ENCODE results near the gene KRT80. TPM values are rescaled to one million over a fixed set of nuclear protein-coding genes. Genes with fewer than 3 reads are reported as not detected.

The KRT80 gene
- total RNA-seq, 2 experiments from 2014 or later = not detected

DNA sequence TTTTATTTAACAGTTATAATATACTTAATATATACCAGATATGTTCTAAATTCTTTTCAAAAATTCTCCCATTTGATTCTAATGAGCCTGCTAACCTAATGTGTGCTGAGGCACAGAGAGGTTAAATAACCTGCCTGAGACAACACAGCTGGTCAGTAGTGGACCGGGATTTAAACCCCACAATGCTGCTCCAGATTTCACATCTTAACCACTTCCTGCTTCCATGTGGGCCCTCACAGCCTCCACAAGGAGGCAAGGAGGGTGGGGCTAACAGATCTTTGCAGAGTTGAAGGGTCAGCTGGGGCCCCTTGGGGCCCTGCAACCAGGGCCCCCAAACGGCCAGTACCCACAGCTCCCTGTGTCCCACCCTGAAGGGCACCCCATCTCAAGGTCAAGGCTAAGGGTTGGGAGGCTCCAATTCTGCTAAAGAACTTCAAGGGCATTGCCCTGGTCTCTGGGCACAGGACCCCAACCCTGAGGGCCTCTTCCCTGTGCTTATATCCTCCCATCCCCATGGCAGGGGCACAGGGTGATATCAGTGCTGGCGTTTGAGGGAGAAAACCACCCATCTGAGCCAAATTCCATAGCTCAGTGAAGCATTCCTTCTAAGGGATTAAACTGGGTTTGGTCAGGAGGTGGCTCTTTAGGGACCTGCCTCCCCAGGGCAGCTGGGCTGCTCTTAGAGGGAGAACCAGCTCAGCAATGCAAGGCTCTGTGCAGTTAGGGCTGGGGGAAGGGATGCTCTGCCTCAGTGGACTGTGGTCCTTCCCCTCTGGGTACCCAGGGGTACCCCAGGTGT is 2.2 kb downstream of the KRT80 start:
- H3K4me3 Mint-ChIP-seq = no peak overlapping the region
- H3K4me1 Mint-ChIP-seq = no peaks in the 10 kb centered on the region
- DNase-seq (no peak), ATAC-seq (no peak)
- ChIA-PET CTCF (no interaction called here), POLR2A (no interaction called here)
- H3K27ac Mint-ChIP-seq = no peak overlapping the region
- no peaks in the 10 kb centered on the region for H3K9me3 Mint-ChIP-seq (ENCODE audit: low read depth)
- peaks cover 2% of the 10 kb centered on the region for H3K27me3 Mint-ChIP-seq
- intact Hi-C loops (cut with DNase I, micrococcal nuclease) = no loop called here
- H3K36me3 Mint-ChIP-seq (ENCODE audit: low read depth) = no peaks in the 10 kb centered on the region

DNA sequence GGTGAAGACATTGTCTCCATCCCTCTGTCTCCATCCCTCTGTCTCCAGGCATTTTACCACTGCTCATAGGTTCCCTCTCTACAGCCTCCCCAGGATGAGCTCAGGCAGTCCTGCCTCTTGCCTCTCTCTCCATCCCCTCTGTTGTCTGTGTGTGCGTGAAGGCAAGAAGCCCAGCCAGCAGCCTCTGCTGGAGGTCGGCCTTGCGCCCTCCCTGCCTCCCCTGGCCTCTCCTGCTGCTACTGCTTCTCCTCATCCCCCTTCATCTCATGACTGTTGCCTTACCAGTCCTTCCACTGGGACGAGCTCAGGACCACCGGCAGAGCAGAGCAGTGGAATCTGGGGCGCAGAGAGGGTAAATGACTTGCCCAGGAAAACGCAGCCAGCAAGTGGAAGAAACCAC is 3.2 kb downstream of the KRT80 start:
- Mint-ChIP-seq H3K4me3 (no peak overlapping the region), H3K9me3 (ENCODE audit: low read depth) (no peaks in the 10 kb centered on the region), H3K4me1 (no peaks in the 10 kb centered on the region), H3K27ac (no peak overlapping the region), H3K36me3 (ENCODE audit: low read depth) (no peaks in the 10 kb centered on the region), H3K27me3 (peaks cover 2% of the 10 kb centered on the region)
- DNase-seq = no peak
- intact Hi-C loops (cut with DNase I, micrococcal nuclease) = no loop called here
- CTCF ChIA-PET = no interaction called here
- POLR2A ChIA-PET = no interaction called here
- no peak for ATAC-seq

GRCh38 chr12:52187640-52188039 is 4.2 kb downstream of the KRT80 start:
- no peak for DNase-seq
- H3K27me3 Mint-ChIP-seq = peaks cover 2% of the 10 kb centered on the region
- H3K9me3 Mint-ChIP-seq (ENCODE audit: low read depth) = no peaks in the 10 kb centered on the region
- no peak overlapping the region for H3K4me3 Mint-ChIP-seq
- CTCF ChIA-PET = no interaction called here
- H3K36me3 Mint-ChIP-seq (ENCODE audit: low read depth) = no peaks in the 10 kb centered on the region
- no peak overlapping the region for H3K27ac Mint-ChIP-seq
- H3K4me1 Mint-ChIP-seq = no peaks in the 10 kb centered on the region
- intact Hi-C loops (cut with DNase I, micrococcal nuclease) = no loop called here
- no peak for ATAC-seq
- POLR2A ChIA-PET = no interaction called here

DNA sequence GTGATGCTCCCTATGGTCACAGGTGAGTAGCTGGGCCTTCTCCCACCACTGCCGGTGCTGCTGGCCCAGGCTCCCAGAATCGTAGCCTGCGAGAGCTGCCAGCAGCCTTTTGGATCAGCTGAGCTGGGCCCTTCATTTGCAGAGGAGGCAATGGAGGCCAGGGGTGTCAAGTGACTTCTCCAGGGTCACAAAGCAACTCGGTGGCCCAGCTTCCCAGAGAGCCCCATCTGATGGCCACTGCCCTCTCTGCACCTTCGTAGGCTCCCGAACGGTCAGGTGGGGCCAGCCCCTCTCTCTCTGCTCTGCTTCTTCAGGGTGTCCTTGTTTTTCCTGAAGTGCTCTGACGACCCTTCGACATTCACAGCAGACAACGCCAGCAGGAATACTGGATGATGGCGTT is 4.6 kb downstream of the KRT80 start:
- no peaks in the 10 kb centered on the region for H3K9me3 Mint-ChIP-seq (ENCODE audit: low read depth)
- no peak for ATAC-seq
- CTCF ChIA-PET = interaction anchor here (0.6 kb wide), 1 partner anchor 26 kb away, joined by 3 read pairs; no protein-coding TSS in a partner anchor
- no peak overlapping the region for H3K4me3 Mint-ChIP-seq
- H3K27me3 Mint-ChIP-seq = peaks cover 2% of the 10 kb centered on the region
- intact Hi-C loops (cut with DNase I, micrococcal nuclease) = no loop called here
- no peak for DNase-seq
- POLR2A ChIA-PET = no interaction called here
- H3K4me1 Mint-ChIP-seq = no peaks in the 10 kb centered on the region
- no peak overlapping the region for H3K27ac Mint-ChIP-seq
- H3K36me3 Mint-ChIP-seq (ENCODE audit: low read depth) = no peaks in the 10 kb centered on the region

DNA sequence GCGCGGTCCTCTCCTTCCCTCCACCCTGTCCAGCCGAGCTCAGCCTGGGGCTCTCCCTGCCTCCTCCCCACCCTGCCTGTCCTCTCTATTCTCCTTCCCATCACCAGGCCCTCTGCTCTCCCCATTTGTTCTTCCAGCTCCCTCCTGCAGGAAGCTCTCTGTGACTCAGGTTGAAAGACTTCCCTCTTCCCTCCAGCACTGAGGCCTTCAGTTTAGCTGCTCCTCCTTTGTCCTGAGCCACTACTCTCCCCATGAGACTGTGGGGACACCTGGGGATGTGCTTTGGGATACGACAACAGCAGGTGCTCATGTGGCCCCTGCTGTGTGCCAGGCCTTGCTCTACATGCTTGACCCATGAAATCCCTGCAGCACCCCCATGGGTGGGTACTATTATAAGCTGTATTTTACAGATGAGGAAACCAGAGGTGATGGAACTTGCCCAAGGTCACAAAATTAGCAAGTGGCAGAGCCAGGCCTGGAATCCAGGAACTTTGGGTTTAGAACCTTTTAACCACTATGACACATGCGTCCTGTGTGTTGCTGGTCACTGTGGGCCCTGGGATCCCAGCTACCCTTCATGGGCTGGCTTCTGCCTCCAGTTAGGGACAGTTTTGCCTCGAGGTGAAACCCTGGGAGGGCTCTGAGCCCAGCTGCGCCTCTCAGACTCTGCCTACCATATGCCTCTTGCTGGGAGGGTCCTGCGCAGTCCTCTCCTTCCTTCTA is 5.5 kb downstream of the KRT80 start:
- peaks cover 2% of the 10 kb centered on the region for H3K27me3 Mint-ChIP-seq
- no peak overlapping the region for H3K27ac Mint-ChIP-seq
- H3K4me3 Mint-ChIP-seq = no peak overlapping the region
- no peaks in the 10 kb centered on the region for H3K9me3 Mint-ChIP-seq (ENCODE audit: low read depth)
- DNase-seq (no peak), ATAC-seq (no peak)
- POLR2A ChIA-PET = no interaction called here
- intact Hi-C loops (cut with DNase I, micrococcal nuclease) = no loop called here
- CTCF ChIA-PET = interaction anchor here (0.6 kb wide), 1 partner anchor 27 kb away, joined by 3 read pairs; no protein-coding TSS in a partner anchor
- no peaks in the 10 kb centered on the region for H3K36me3 Mint-ChIP-seq (ENCODE audit: low read depth)
- H3K4me1 Mint-ChIP-seq = no peaks in the 10 kb centered on the region

DNA sequence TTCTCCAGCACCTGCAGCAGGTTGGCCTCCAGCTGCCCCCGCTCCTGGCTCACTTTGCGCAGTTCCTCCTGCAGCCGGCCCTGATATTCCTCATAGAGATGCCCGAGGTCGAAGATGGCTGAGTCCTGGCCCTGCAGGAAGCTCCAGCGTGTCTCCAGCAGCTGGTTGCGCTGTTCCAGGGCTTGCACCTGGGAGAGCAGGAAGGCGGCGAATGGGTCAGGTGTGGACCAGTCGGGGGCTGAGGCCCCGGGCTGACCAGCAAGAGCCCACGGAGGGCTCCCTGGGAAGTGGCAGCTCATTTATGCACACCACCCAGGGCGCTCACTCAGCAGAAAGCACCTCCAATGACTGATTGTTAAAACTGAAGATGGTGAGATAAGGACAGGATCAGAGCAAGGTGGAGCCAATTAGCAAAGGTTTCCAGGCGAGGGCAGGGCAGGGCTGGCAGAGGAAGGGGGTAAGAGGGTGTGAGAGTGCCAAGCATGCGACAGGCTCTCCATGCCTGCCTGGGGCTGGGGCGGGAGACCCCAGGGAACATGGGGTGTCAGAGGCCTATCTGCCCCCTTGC is 6.3 kb downstream of the KRT80 start:
- Mint-ChIP-seq H3K36me3 (ENCODE audit: low read depth) (no peaks in the 10 kb centered on the region), H3K4me3 (no peak overlapping the region), H3K9me3 (ENCODE audit: low read depth) (no peaks in the 10 kb centered on the region), H3K27me3 (peaks cover under 1% of the 10 kb centered on the region), H3K27ac (no peak overlapping the region), H3K4me1 (no peaks in the 10 kb centered on the region)
- ATAC-seq = no peak
- intact Hi-C loops (cut with DNase I, micrococcal nuclease) = no loop called here
- ChIA-PET CTCF (interaction anchor here (1.0 to 1.6 kb wide), 3 partner anchors 28 to 94 kb away, joined by 3 read pairs; no protein-coding TSS in a partner anchor), POLR2A (no interaction called here)
- DNase-seq = no peak

GRCh38 chr12:52184813-52185212 is 7.0 kb downstream of the KRT80 start:
- no peak overlapping the region for H3K27ac Mint-ChIP-seq
- ATAC-seq (no peak), DNase-seq (no peak)
- H3K27me3 Mint-ChIP-seq = no peaks in the 10 kb centered on the region
- CTCF ChIA-PET = interaction anchor here (1.0 to 1.6 kb wide), 3 partner anchors 28 to 94 kb away, joined by 3 read pairs; no protein-coding TSS in a partner anchor
- no peaks in the 10 kb centered on the region for H3K9me3 Mint-ChIP-seq (ENCODE audit: low read depth)
- H3K4me3 Mint-ChIP-seq = no peak overlapping the region
- H3K36me3 Mint-ChIP-seq (ENCODE audit: low read depth) = no peaks in the 10 kb centered on the region
- no peaks in the 10 kb centered on the region for H3K4me1 Mint-ChIP-seq
- intact Hi-C loops (cut with DNase I, micrococcal nuclease) = no loop called here
- POLR2A ChIA-PET = no interaction called here

DNA sequence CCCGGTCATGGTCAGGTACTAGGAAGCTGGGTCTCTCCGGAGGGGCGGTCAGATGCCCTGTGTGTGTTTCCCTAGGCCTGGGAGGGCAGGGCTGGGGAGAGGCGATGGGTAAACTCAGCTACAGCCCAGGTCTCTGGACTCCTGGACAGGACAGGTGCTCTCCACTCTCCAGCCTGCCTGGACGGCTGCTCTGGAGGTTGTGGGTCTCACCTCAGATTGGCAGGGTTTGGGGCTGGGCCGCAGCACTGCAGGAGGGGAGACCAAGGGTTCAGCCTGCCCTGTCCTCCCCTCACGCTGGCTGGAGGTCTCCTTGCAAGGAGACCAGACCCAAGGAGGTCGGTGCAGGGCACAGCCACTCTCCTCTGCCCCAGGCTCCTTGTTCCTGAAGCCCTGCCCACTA is 7.8 kb downstream of the KRT80 start:
- POLR2A ChIA-PET = no interaction called here
- CTCF ChIA-PET = no interaction called here
- no peaks in the 10 kb centered on the region for H3K4me1 Mint-ChIP-seq
- ATAC-seq (no peak), DNase-seq (no peak)
- H3K27ac Mint-ChIP-seq = no peak overlapping the region
- intact Hi-C loops (cut with DNase I, micrococcal nuclease) = no loop called here
- no peaks in the 10 kb centered on the region for H3K36me3 Mint-ChIP-seq (ENCODE audit: low read depth)
- H3K9me3 Mint-ChIP-seq (ENCODE audit: low read depth) = no peaks in the 10 kb centered on the region
- no peak overlapping the region for H3K4me3 Mint-ChIP-seq
- H3K27me3 Mint-ChIP-seq = no peaks in the 10 kb centered on the region

GRCh38 chr12:52183544-52183910 is 8.3 kb downstream of the KRT80 start:
- H3K4me3 Mint-ChIP-seq = no peak overlapping the region
- ATAC-seq = no peak
- H3K36me3 Mint-ChIP-seq (ENCODE audit: low read depth) = no peaks in the 10 kb centered on the region
- H3K4me1 Mint-ChIP-seq = no peaks in the 10 kb centered on the region
- ChIA-PET POLR2A (no interaction called here), CTCF (no interaction called here)
- no peaks in the 10 kb centered on the region for H3K27me3 Mint-ChIP-seq
- DNase-seq = no peak
- no peak overlapping the region for H3K27ac Mint-ChIP-seq
- intact Hi-C loops (cut with DNase I, micrococcal nuclease) = no loop called here
- no peaks in the 10 kb centered on the region for H3K9me3 Mint-ChIP-seq (ENCODE audit: low read depth)

DNA sequence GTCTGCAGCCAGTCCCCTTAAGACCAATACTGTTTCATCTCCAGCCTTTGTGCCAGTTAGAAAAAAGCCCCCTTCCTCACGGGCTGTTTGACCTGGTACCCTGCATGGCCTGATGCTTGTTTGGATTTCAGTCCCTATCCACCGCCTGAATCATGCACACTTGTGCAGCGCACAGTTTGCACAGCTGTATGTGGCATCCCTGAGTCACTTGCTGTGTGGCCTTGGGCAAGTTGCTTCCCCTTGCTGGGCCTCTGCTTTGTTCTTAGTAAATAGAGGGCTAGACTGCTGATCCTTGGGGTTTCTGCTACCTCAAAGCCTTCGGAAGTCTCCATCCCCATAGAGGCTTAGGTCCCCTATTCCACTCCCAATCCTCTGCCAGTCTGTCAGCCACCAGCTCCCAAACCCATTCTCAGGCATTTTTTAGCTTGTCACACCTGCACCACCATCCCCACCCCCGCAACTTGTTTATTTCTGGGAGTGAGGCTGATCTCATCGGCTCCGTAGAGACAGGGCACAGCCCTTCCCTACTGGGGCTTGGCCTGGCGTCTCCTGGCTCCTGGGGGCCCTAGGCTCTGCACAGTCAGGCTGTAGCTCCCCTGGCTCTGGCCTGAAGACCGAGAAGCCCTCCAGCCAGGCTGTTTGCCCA is 8.8 kb downstream of the KRT80 start:
- Mint-ChIP-seq H3K9me3 (ENCODE audit: low read depth) (no peaks in the 10 kb centered on the region), H3K27me3 (no peaks in the 10 kb centered on the region), H3K4me1 (no peaks in the 10 kb centered on the region), H3K27ac (no peak overlapping the region), H3K4me3 (no peak overlapping the region), H3K36me3 (ENCODE audit: low read depth) (no peaks in the 10 kb centered on the region)
- no peak for ATAC-seq
- ChIA-PET POLR2A (no interaction called here), CTCF (no interaction called here)
- intact Hi-C loops (cut with DNase I, micrococcal nuclease) = no loop called here
- DNase-seq = no peak

- POLR2A ChIA-PET = no interaction called here
- intact Hi-C loops (cut with DNase I, micrococcal nuclease) = no loop called here
- CTCF ChIA-PET = no interaction called here
- Mint-ChIP-seq H3K4me3 (no peak overlapping the region), H3K9me3 (ENCODE audit: low read depth) (no peaks in the 10 kb centered on the region), H3K27ac (no peak overlapping the region), H3K4me1 (no peaks in the 10 kb centered on the region), H3K36me3 (ENCODE audit: low read depth) (no peaks in the 10 kb centered on the region), H3K27me3 (no peaks in the 10 kb centered on the region)
- ATAC-seq (no peak), DNase-seq (no peak)
Measured at GRCh38 chr12:52182384-52182783, 9.4 kb downstream of the KRT80 start.

DNA sequence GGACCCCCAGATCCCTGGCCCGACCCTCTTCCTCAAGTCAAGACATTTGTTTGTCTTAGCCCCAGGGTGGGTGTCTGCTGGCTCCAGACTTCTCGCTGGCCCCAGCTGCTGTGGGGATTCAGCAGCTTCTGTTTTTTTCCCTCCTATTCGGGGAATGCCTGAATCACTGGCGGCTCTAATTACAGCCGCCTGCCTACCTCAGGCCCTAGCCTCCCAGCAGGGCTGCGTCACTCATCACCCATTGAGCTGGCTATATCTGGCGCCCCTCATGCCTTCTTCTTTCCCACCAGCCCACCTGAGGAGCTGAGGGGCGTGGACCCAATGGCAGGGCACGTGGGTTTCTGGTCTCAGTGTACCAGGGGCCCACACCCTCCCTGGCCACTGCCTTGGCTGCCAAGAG is 10.1 kb downstream of the KRT80 start:
- Mint-ChIP-seq H3K27me3 (no peaks in the 10 kb centered on the region), H3K4me1 (no peaks in the 10 kb centered on the region), H3K4me3 (no peak overlapping the region), H3K27ac (no peak overlapping the region), H3K36me3 (ENCODE audit: low read depth) (no peaks in the 10 kb centered on the region), H3K9me3 (ENCODE audit: low read depth) (no peaks in the 10 kb centered on the region)
- DNase-seq (no peak), ATAC-seq (no peak)
- POLR2A ChIA-PET = no interaction called here
- CTCF ChIA-PET = interaction anchor here (0.8 to 1.2 kb wide), 2 partner anchors 10 to 97 kb away, joined by 3 to 4 read pairs; no protein-coding TSS in a partner anchor
- intact Hi-C loops (cut with DNase I, micrococcal nuclease) = no loop called here

All from activated CD4-positive, alpha-beta T cell treated with anti-CD3 and anti-CD28 coated beads for 36 hours (primary cell).